ENCODE results near the gene TBC1D10A.

DNA sequence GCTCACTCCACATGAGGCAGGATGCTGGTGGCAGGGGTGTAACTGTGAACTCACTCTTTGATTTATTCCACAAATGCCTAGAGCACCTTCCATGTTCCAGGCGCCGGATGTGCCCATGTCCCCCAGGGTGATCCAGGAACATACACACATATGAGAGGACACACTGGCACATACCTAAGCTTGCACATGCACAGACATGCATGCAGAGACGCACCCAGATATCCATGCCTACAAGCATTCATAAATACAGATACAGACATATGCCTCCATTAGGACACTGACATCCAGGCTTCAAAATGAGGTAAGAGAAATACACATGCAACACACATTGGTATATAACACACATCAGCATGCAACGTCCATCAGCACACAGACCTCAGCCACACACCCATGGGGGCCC lies 64.6 kb downstream of the TBC1D10A start:
- TF ChIP-seq, protein P1, sequence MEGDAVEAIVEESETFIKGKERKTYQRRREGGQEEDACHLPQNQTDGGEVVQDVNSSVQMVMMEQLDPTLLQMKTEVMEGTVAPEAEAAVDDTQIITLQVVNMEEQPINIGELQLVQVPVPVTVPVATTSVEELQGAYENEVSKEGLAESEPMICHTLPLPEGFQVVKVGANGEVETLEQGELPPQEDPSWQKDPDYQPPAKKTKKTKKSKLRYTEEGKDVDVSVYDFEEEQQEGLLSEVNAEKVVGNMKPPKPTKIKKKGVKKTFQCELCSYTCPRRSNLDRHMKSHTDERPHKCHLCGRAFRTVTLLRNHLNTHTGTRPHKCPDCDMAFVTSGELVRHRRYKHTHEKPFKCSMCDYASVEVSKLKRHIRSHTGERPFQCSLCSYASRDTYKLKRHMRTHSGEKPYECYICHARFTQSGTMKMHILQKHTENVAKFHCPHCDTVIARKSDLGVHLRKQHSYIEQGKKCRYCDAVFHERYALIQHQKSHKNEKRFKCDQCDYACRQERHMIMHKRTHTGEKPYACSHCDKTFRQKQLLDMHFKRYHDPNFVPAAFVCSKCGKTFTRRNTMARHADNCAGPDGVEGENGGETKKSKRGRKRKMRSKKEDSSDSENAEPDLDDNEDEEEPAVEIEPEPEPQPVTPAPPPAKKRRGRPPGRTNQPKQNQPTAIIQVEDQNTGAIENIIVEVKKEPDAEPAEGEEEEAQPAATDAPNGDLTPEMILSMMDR (conservative IDR thresholded peaks at IDR 0.05 in 1 of 2, IDR thresholded peaks at IDR 0.05 in 1 of 2; ENCODE audit: extremely low read depth in 1 of 2, insufficient read depth in 1 of 2, low read depth in 1 of 2, low read length in 2 of 2): no peak
- TF ChIP-seq EZH2 (IDR thresholded peaks at IDR 0.05; ENCODE audit: borderline replicate concordance, low read length): no peak

Measured in mammary epithelial cell (primary cell).